HFFc6 (cell line): Measurements from ENCODE around the gene PLCL2. TPM values are rescaled to one million over a fixed set of nuclear protein-coding genes. Genes with fewer than 3 reads are reported as not detected.

ENCODE experiments used
- DNase-seq: peaks from one replicate; pipeline ENCODE4 v3.0.0-alpha.2; 2018
- H3K27ac Mint-ChIP-seq: 2 replicates; pipeline ENCODE4 v1.8.0; 2020; ENCODE audit warnings: mild to moderate bottlenecking, mixed read lengths
- H3K27me3 Mint-ChIP-seq: 2 replicates; pipeline ENCODE4 v1.8.0; 2021; ENCODE audit warnings: mild to moderate bottlenecking, moderate library complexity, mixed read lengths; ENCODE audit not compliant: insufficient read depth
- H3K36me3 Mint-ChIP-seq: 2 replicates; pipeline ENCODE4 v1.8.0; 2021; ENCODE audit warnings: low read depth, mixed read lengths
- H3K4me1 Mint-ChIP-seq: 2 replicates; pipeline ENCODE4 v1.8.0; 2020; ENCODE audit warnings: low read depth, mixed read lengths
- H3K4me3 Mint-ChIP-seq: 2 replicates; pipeline ENCODE4 v1.8.0; 2020; ENCODE audit warnings: mild to moderate bottlenecking, moderate library complexity, mixed read lengths
- H3K9me3 Mint-ChIP-seq: 2 replicates; pipeline ENCODE4 v1.8.0; 2020; ENCODE audit warnings: mild to moderate bottlenecking, mixed read lengths
- total RNA-seq, 6 experiments: library from RNA; stranded (reverse); fragmentation: NEBNext Ultra II Directional; extraction: Animal tissue kit (Norgen Biotek cat#: 25700); gene quantifications; 2 replicates in 1 of 6; 3 replicates in 5 of 6; pipeline ENCODE4 v1.2.3, GENCODE V29; 2021
- TF ChIP-seq, protein P1 (sequence below): fragments of 200-600 bp; sonication (generic); IDR thresholded peaks from 2 replicates; pipeline ENCODE4 v1.5.0; 2021; ENCODE audit warnings: antibody characterized with exemption, mild to moderate bottlenecking

Gene PLCL2
- total RNA-seq, 6 experiments from 2014 or later = 3.9 to 6.4 (median 5.7) TPM

DNA sequence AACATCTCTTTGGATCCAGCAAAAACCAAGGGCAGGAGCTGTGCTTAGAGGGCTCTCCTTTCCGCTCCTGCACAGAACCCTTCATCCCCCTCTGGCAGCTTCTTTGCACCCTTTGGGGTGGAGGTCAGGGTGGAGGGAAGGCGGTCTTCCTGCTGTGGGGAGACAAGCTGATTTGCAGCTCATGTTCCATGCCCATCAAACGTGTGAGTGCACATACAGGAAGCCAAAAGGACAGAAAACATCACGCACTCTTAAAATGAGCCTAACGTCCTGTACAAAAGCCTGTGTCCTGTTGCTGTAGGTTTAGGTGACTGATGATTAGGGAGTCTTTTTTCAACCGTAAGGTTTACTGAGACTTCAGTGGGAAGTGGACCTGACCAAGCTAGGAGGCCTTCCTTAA, 195.2 kb downstream of the PLCL2 start:
- DNase-seq = no peak
- TF ChIP-seq, protein P1, sequence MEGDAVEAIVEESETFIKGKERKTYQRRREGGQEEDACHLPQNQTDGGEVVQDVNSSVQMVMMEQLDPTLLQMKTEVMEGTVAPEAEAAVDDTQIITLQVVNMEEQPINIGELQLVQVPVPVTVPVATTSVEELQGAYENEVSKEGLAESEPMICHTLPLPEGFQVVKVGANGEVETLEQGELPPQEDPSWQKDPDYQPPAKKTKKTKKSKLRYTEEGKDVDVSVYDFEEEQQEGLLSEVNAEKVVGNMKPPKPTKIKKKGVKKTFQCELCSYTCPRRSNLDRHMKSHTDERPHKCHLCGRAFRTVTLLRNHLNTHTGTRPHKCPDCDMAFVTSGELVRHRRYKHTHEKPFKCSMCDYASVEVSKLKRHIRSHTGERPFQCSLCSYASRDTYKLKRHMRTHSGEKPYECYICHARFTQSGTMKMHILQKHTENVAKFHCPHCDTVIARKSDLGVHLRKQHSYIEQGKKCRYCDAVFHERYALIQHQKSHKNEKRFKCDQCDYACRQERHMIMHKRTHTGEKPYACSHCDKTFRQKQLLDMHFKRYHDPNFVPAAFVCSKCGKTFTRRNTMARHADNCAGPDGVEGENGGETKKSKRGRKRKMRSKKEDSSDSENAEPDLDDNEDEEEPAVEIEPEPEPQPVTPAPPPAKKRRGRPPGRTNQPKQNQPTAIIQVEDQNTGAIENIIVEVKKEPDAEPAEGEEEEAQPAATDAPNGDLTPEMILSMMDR = no peak
- peaks cover 13% of the 10 kb centered on the region; the same call in 1 of the 2 replicates for H3K36me3 Mint-ChIP-seq
- no peak overlapping the region for H3K27ac Mint-ChIP-seq
- H3K27me3 Mint-ChIP-seq = peaks cover 2% of the 10 kb centered on the region
- H3K9me3 Mint-ChIP-seq = no peaks in the 10 kb centered on the region
- no peak overlapping the region for H3K4me3 Mint-ChIP-seq
- no peaks in the 10 kb centered on the region; the same call in 1 of the 2 replicates for H3K4me1 Mint-ChIP-seq

DNA sequence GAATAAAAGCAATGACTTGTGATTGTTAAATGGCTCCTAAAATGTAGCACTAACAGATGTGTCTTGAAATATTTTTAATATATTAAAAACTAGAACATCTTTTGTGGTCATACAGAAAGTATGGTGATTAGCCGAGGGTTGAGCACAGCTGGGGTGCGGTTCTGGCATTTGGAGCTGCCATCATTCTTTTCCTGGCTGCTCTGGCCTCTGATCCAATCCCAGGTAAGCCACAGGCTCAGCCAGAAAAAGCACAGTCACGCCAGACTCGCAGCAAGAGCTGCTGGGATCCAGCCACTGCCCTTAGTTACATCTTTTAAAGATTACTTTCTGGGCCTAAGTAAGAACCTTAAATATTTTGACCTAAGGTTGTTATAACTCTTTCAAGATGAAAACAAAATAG, 196.8 kb downstream of the PLCL2 start:
- no peak for DNase-seq
- Mint-ChIP-seq H3K4me3 (no peak overlapping the region), H3K36me3 (peaks cover 13% of the 10 kb centered on the region; the same call in 1 of the 2 replicates), H3K4me1 (no peaks in the 10 kb centered on the region; the same call in 1 of the 2 replicates), H3K9me3 (no peaks in the 10 kb centered on the region), H3K27ac (no peak overlapping the region), H3K27me3 (peaks cover 2% of the 10 kb centered on the region)
- TF ChIP-seq, protein P1 = no peak

DNA sequence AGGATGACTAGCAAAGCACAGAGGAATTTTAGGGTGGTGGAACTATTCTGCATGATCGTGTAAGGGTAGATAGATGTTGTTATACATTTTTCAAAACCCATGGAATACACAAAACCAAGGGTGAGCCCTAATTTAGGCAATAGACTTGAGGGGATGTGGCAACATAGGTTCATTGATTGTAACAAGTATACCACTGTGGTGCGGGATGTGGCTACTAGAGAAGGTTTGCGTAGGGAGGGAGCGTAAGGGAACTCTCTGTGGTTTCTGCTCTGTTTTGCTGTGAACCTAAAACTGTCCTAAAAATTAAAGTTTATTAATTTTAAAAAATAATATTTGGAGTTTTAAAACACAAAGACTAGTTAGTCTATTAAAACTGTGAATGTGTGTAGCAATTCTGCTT, 202.8 kb downstream of the PLCL2 start:
- H3K4me3 Mint-ChIP-seq = no peak overlapping the region
- TF ChIP-seq, protein P1 = no peak
- no peak for DNase-seq
- H3K36me3 Mint-ChIP-seq = peaks cover 7% of the 10 kb centered on the region; the same call in 1 of the 2 replicates
- H3K27ac Mint-ChIP-seq = no peak overlapping the region
- peaks cover 1% of the 10 kb centered on the region for H3K27me3 Mint-ChIP-seq
- peaks cover 17% of the 10 kb centered on the region for H3K4me1 Mint-ChIP-seq
- no peaks in the 10 kb centered on the region for H3K9me3 Mint-ChIP-seq

DNA sequence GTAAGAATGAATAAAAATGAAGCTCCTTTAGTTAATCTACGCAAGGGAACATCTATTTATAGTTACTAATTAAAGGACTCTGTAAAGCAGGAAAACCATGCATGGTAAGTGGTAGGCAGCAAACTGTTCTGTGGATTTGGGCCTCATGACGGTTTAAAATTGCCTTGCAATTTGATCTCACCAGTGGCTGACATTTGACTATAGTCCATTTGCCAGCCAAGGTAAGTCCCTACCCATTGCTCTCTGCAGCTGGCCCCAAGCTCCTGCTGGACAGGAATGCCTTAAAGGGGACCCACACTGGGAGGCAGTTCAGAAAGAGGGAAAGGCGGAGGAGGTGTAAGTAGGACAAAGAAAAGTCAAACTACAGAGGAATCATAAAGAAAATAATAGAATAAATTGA, 203.3 kb downstream of the PLCL2 start:
- TF ChIP-seq, protein P1 = no peak
- DNase-seq = no peak
- H3K9me3 Mint-ChIP-seq = no peaks in the 10 kb centered on the region
- H3K4me1 Mint-ChIP-seq = peaks cover 22% of the 10 kb centered on the region
- no peak overlapping the region for H3K27ac Mint-ChIP-seq
- peaks cover 6% of the 10 kb centered on the region; the same call in 1 of the 2 replicates for H3K36me3 Mint-ChIP-seq
- H3K27me3 Mint-ChIP-seq = peaks cover 1% of the 10 kb centered on the region
- H3K4me3 Mint-ChIP-seq = no peak overlapping the region

DNA sequence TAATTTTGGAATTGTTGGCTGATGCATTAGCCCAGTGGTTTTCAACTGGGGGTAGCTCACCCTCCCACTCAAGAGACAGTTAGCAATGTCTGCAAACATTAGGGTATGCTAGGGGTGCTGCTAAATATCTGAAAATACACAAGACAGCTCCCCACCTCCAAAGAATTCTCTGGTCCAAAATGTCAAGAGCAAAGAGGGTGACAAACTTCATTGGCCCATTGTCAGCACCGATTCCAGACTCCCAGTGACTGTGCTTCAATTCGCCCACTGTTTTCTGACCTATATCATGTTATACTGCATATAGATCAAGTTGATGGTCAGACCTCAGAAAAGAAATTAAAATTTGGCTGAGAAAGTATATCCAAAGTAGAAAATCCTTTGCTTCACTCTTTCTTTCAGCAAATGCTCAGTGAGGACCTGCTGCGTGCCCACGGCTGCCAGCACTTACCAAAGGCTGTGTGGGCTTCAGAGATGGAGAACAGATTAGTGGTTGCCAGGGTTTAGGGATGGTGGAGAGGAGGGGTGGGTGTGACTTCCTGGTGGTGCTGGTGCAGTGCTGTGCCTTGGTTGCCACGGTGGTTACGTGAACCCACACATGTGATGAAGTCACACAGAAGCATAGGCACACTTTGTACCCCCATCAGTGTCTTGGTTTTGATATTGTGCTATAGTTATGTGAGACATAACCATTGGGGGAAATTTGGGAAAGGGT, 204.0 kb downstream of the PLCL2 start:
- no peak for DNase-seq
- Mint-ChIP-seq H3K4me3 (no peak overlapping the region), H3K27me3 (peaks cover 1% of the 10 kb centered on the region; the same call in 1 of the 2 replicates), H3K36me3 (no peaks in the 10 kb centered on the region), H3K4me1 (peaks cover 22% of the 10 kb centered on the region), H3K27ac (no peak overlapping the region), H3K9me3 (no peaks in the 10 kb centered on the region)
- TF ChIP-seq, protein P1 = no peak
